GM18868 (cell line): ENCODE results near the gene HOXC6.

ENCODE experiments used
- ATAC-seq: cut with Tn5 transposase; IDR thresholded peaks from one replicate; pipeline ENCODE4 v1.9.1; 2021; ENCODE audit warnings: mild to moderate bottlenecking, moderate library complexity; ENCODE audit not compliant: unreplicated experiment

Gene HOXC6

GRCh38 chr12:54028314-54029201, at the start of gene HOXC6:
TSS of gene HOXC6 (plus strand) at chr12:54028440. CDS start at chr12:54028522, 82 bp downstream.
- no peak for ATAC-seq

GRCh38 chr12:53978477-53979356, 49.5 kb upstream of the HOXC6 start:
- no peak for ATAC-seq

GRCh38 chr12:53980104-53980801, 48.0 kb upstream of the HOXC6 start:
- ATAC-seq = no peak

DNA sequence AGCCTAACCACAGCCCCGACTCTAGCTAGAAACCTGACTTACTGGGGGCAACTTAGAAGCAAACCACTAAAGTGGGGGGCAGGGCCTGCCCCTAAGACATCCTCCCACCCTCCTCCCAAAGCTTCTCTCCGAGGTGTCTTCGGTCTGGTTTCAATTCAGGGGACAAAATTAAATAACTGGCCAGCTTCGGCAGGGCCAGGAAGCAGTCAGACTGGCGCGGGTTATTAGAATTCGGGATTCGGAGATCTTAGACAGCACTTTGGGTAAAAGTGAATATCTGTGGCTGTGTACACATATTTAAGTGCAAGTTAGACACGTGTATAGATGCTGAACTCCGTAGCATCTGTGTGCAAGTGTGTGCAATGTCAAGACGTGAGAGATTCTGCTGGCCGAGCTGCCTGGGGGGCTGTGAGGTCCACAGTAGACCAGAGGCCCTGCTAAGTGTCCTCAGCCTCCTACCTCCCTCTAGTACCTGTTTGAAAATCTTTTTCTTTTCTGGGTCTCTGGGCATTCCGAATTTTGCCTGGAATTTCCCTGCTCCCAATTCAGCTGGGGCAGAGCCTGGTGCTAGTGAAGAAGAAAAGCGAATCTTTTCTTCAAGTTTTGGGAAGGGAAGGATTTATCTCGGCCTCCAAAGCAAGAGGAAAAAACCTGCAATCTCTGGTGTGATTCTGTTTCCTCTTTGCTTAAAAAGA, 47.3 kb upstream of the HOXC6 start:
- ATAC-seq = no peak

- ATAC-seq = no peak
Measured at GRCh38 chr12:53981634-53982565, 46.3 kb upstream of the HOXC6 start.

GRCh38 chr12:53982648-53983567, 45.3 kb upstream of the HOXC6 start:
- ATAC-seq = no peak

GRCh38 chr12:53983568-53983949, 44.7 kb upstream of the HOXC6 start:
- ATAC-seq = no peak

DNA sequence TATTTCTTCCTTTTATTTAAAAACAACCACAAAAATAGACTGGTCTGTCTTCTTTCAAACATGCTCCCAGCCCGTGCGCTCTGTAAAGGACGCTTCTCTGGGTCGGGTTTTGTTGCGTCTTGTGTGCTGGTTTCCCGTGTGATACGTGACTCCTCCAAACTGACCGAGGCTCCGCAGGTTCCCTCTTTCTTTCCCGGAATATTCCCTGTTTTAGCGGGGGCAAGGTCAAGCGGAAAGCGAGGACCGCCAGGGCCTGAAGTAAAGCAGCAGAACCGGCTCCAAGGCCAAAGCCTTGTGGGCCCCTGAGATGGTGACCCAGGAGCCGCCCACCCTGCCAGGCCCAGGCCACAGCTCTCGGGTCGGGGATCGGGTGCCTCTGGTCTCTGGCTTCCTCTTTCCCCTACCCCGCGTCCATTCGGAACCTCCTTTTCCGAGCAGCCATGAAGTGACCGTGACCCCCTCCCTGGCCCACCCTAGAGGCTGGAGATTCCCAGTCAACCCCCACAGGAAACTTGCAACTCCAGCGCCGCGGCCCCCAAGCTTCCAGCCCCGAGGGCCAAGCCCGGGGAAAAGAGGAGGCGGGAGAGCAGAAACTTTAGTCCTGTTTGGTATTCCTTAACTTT, 44.2 kb upstream of the HOXC6 start:
- ATAC-seq = no peak

DNA sequence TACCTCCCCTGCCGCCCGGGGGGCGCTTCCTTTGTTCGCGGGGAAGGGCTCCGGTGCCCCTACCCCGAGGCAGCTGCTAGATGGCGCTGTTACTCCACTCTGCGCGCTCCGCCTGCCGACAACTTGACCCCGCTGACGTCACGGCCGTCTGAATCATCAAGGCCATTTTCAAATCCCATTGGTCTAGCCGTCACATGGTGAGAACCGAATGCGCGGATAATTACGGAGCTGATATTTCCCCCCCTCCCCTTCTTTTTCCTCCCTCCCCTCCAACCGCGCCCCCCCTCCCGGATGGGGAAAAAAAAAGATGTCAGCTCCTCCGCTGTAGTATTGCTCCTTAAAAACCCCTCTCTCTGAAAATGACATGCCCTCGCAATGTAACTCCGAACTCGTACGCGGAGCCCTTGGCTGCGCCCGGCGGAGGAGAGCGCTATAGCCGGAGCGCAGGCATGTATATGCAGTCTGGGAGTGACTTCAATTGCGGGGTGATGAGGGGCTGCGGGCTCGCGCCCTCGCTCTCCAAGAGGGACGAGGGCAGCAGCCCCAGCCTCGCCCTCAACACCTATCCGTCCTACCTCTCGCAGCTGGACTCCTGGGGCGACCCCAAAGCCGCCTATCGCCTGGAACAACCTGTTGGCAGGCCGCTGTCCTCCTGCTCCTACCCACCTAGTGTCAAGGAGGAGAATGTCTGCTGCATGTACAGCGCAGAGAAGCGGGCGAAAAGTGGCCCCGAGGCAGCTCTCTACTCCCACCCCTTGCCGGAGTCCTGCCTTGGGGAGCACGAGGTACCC, 43.1 kb upstream of the HOXC6 start, which contains the start of gene HOXC10:
HOXC10 (plus strand) TSS at position 246 of the 791 bp plus-strand sequence; CDS start at position 360, 114 bp downstream.
- peak; percentile 58 for ATAC-seq

GRCh38 chr12:53985692-53985993, 42.6 kb upstream of the HOXC6 start:
- no peak for ATAC-seq

DNA sequence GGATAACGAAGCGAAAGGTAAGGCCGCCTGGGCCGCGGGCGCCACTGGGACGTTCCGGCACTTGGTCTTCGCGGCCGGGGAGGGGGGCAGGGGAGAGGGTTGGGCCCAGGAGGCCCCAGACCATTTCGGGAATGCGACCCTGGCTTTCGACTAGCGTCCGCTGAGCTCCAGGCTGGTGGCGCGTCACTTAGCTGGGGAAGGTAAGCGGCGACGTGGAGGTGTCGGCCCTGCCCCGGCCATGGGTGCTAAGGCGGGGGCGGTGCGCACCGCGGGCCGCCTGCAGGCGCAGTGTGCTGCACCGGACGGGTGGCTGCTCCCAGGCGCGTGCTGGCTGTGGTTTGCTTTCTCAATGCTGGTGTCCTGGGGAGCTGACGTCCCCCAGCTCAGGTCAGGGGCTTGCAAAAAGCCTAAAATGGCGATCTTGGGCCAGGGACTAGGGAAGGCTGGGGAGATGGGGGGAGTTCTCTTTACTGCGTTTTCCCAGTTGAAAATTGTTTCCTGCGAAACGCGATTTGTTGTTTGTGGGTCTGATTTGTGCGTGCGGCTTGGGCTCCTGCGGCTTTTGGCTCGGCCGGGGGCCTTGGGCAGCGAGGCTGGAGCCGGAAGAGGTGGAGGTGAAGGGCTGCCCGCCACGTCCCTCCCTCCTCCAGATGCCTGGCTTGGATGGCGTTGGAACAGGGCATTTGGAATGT, 42.1 kb upstream of the HOXC6 start:
- ATAC-seq = no peak

DNA sequence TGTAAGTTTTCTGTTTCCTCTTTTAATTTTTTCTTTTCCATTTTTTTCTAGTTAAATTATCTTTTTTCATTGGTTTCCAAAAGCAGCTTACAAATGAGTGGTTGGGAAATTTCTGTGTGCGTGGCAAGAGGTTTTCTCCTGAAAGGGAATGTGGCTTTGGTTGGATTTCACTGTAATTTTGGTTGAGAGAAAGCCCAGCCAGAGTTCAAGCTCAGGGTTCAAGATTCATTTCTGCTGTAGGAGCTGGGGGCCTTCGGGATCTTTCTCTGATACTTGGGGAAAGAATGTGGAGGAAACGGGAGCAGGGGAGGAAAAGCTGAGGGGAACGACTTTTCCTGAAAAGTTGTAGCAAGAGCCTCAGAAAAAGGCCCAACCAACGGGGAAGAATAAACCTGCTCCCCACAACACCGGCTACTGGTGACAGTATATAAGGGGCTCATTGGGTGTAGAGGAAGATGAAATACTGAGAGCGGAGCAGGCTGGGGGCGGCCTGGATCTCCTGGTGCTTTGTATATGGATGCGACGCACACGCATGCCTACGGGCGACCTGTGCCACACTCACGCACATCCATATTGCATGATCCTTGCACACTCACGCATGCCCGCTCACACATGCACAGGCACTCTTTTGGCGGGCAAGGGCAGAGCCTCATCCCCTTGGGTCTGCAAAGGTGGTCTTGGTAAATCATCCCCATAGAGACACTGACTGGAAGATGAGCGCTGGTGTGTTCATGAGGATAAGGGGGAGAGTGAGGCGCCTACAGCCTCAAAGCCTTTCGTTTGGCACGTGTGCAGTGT, 41.4 kb upstream of the HOXC6 start:
- no peak for ATAC-seq

DNA sequence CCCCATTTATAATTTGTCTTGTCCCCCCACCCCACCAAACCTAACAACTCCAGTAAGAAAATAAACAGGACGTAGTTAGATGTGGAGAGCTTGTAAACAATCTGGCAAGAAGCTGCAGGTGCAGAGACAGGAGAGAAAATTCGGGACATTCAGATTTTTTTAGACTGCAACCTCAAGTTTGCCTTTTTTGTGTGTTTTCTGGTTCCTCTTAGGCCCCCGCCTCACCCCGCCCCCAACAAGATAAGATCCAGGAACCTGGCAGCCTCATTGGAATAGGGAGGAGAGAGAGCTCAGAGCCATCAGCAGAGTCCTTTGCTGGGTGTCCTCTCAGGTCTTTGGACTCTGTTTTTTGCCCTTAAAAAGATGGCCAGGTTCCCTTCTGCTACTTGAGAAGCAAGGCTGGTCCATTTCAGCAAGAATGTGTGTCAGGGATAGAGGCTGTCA, 40.4 kb upstream of the HOXC6 start:
- no peak for ATAC-seq

DNA sequence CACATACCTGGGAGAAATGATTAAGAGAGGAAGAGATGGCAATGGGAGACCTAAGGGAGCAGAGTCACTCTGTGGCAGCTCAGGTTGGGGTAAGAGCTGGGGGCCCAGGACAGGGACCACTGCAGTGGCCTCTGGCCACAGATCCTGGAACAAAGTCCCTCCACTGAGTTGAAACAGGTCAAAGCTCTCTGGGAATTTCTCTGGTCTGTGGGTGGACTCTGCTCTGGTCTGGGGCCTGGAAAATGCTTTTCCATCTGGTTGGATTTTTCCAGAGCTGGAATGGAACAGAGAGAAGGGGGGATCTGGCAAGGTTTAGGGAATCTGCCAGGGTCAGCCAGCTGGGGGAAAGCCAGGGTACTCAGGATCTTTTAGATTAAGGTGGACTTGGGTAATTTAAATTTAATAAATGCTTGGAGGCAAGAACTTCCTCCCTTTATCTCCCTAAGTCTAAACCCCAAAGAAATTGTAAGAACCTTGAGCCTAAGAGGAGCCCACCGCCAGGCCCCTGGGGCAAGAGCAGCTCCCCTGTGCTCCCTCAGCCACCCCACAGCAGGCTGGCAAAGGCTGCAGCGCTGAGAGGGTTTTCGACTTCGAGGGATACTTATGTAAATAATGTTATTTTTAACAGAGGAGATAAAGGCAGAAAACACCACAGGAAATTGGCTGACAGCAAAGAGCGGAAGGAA, 39.6 kb upstream of the HOXC6 start:
- no peak for ATAC-seq
